ENCODE measurements around the gene AUTS2.

DNA sequence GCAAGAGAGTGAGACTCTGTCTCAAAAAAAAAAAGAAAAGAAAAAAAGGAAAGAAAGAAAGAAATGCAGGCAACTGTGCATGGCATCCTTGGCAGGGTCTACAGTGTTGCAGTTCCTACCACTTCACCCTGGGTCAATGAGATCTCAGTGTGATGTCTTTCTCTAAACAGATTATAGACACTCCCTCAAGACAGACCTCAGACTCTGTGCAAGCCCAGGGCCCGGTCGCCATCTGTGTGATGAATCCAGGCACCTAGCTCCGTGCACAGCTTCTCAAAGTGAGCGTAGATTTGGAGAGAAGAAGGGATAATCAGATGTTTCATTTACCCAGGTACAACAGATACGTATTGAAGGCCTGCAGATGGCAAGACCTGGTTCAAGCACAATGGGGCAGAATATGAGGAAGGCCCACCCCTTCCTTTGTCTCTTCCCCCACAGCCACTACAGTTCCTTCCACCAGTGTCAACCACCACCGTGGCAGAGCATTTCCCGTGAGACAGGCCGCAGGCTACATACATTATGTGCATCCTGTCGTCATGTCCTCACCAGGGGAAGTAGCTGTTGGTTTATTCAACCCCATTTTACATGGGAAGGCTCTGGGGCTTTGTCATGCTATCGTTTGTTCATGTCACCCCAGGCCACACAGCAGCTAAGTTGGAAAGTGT lies 1062.0 kb downstream of the AUTS2 start:
- TF ChIP-seq FOXK2 (IDR thresholded peaks at IDR 0.05) (no peak), HDGF (IDR thresholded peaks at IDR 0.05; ENCODE audit: borderline replicate concordance) (no peak), SUZ12 (IDR thresholded peaks at IDR 0.05) (no peak), FOXM1 (IDR thresholded peaks at IDR 0.05; ENCODE audit: borderline replicate concordance) (no peak), BHLHE40 (IDR thresholded peaks at IDR 0.05; ENCODE audit: borderline replicate concordance) (no peak)
